DLD1 (cell line): ENCODE measurements around the gene XPNPEP2.

Experiments used
- in situ Hi-C: cut with HindIII; loops from 2 replicates; pipeline ENCODE4 v1.10.0; 2017; ENCODE audit warnings: low sequenced_read_pairs

Gene XPNPEP2

GRCh38 chrX:129793604-129794191, 54.9 kb downstream of the XPNPEP2 start:
- in situ Hi-C loops, result no loop called here

GRCh38 chrX:129795584-129795983, 56.8 kb downstream of the XPNPEP2 start:
- in situ Hi-C loops, result no loop called here

DNA sequence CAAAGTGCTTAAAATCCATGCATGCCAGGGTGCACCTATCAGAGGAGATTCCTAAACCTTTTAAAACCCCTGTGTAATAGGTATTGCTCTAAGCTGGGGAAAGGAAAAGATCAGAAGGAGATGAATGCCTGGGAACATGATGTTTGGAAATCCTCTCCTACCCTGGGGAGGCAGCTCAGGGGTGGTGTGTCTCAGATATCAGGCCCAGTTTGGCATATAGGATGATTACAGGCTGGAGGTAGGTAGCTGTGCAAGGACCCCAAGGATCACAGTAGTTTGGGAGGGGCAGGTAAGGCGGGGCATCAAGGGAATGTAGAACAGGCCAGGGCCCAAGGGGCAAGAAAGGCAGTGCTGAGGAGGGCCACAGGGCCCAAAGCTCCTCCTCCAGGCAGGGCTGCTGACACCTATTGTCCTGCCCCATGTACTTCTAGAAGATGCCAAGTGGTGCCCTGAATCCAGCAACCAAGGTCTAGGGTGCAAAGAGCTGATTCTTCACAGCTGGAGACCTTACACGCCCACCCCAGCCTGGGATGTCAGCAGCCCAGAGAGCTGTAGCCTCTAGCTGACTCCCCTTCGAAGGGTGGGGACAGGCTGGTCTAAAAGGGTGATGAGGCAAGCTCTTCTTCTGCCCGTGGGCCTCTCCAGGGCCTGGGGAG, 58.6 kb downstream of the XPNPEP2 start:
- in situ Hi-C loops, result no loop called here

GRCh38 chrX:129798456-129798855, 59.7 kb downstream of the XPNPEP2 start:
- in situ Hi-C loops, result no loop called here

GRCh38 chrX:129798888-129799287, 60.1 kb downstream of the XPNPEP2 start:
- in situ Hi-C loops, result no loop called here

- in situ Hi-C loops, result no loop called here
Observed at GRCh38 chrX:129800186-129800585, 61.4 kb downstream of the XPNPEP2 start.

GRCh38 chrX:129802863-129803262, 64.1 kb downstream of the XPNPEP2 start:
- in situ Hi-C loops, result no loop called here

- in situ Hi-C loops, result no loop called here
Observed at GRCh38 chrX:129804806-129805205, 66.0 kb downstream of the XPNPEP2 start.

GRCh38 chrX:129808158-129808828, 69.5 kb downstream of the XPNPEP2 start:
- in situ Hi-C loops, result no loop called here

DNA sequence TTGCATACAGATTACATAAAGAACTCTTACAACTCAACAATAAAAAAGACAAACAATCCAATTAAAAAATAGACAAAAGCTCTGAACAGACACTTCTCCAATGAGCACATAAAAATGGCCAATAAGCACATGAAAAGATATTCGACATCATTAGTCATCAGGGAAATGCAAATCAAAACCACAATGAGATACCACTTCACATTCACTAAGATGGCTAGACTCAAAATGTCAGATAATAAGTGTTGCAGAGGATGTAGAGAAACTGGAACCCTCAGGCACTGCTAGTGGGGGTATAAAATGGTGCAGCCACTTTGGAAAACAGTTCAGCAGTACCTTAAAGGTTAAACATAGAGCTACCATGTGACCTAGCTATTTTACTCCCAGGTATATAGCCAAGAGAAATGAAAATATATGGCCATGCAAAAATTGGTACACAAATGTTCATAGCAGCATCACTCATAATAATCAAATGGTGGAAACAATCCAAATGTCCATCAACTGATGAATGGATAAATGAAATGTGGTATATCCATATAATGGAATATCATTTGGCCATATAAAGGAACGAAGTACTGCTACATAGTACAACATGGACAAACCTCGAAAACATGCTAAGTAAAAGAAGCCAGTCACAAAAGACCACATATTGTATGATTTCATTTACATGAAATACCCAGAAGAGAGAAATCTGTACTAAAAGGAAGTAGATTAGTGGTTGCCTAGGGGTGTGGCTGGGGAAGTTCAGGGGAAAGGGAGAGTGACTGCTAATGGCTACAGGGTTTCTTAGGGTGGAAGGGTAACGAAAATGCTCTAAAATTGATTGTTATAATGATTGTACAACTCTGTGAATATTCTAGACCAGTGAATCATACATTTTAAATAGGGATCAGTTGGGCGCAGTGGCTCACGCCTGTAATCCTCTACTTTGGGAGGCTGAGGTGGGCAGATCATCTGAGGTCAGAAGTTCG, 70.3 kb downstream of the XPNPEP2 start:
- in situ Hi-C loops, result no loop called here

- in situ Hi-C loops, result no loop called here
Observed at GRCh38 chrX:129813662-129814368, 75.0 kb downstream of the XPNPEP2 start.

- in situ Hi-C loops, result no loop called here
Observed at GRCh38 chrX:129818123-129818522, 79.3 kb downstream of the XPNPEP2 start.
